ENCODE data around the gene LRP8. TPM values are rescaled to one million over a fixed set of nuclear protein-coding genes. Genes with fewer than 3 reads are reported as not detected.

The LRP8 gene
- total and polyA plus RNA-seq, 8 donors, result 0.58 to 26.8 (median 2.3) TPM

DNA sequence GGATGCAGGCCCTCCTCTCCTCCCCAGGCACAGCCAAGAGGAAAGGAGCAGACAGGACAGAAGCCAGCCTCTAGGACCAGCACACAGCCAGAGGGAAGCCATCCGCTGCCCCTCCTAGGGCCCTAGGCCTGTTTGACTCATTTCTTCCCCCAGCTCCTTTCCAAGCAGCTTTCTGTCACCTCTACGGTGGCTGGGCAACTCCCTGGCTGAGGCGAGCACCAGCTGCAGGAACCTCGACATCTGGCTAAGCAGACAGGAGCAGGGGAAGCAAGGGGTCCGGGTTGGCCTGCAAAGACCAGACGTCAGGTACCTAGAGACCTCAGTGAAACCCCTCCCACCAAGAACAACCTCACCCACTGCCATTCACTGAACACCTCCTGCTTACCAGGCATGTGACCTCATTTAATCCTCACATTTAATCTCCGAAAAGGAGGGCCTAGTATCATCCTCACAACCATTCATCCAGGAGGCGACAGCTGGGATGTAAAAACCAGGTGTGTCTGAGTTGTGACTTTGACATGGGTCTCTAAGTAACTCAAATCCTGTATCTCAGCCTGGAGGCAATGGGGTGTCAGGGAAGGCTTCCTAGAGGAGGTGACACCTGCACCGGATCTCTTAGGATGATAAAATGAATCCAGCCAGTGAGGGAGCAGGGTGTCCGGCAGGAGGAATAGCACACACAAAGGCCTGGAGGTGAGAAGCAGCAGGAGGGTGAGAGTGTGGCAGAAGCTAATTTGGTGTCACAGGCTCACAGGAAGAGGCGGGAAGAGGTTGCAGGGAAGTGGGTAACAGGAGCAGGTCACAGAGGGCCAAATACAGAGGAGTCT lies 5.9 kb downstream of the LRP8 start:
- H3K27me3 ChIP-seq, result no peaks in the 10 kb centered on the region
- no peaks in the 10 kb centered on the region for H3K36me3 ChIP-seq
- DNase-seq, result no peak
- H3K27ac ChIP-seq, result no peak overlapping the region
- peaks cover 18 to 27% (median 24%) of the 10 kb centered on the region in 4 donors for H3K4me1 ChIP-seq
- TF ChIP-seq POLR2AphosphoS5 (IDR thresholded peaks at IDR 0.05), result no peak
- TF ChIP-seq, protein P1, sequence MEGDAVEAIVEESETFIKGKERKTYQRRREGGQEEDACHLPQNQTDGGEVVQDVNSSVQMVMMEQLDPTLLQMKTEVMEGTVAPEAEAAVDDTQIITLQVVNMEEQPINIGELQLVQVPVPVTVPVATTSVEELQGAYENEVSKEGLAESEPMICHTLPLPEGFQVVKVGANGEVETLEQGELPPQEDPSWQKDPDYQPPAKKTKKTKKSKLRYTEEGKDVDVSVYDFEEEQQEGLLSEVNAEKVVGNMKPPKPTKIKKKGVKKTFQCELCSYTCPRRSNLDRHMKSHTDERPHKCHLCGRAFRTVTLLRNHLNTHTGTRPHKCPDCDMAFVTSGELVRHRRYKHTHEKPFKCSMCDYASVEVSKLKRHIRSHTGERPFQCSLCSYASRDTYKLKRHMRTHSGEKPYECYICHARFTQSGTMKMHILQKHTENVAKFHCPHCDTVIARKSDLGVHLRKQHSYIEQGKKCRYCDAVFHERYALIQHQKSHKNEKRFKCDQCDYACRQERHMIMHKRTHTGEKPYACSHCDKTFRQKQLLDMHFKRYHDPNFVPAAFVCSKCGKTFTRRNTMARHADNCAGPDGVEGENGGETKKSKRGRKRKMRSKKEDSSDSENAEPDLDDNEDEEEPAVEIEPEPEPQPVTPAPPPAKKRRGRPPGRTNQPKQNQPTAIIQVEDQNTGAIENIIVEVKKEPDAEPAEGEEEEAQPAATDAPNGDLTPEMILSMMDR (IDR thresholded peaks at IDR 0.05), result no peak
- TF ChIP-seq EP300 (IDR thresholded peaks at IDR 0.05), result no peak
- no peak for TF ChIP-seq POLR2A (IDR thresholded peaks at IDR 0.05)
- H3K9me3 ChIP-seq, result no peaks in the 10 kb centered on the region
- 84 to 93% (median 91%) methylated on average over 10 to 11 of the region's 11 CpGs for WGBS, 5 donors
- no peak overlapping the region for H3K4me3 ChIP-seq
- intact Hi-C loops (cut with DNase I; ENCODE audit: low total_unique reads), result no loop called here

DNA sequence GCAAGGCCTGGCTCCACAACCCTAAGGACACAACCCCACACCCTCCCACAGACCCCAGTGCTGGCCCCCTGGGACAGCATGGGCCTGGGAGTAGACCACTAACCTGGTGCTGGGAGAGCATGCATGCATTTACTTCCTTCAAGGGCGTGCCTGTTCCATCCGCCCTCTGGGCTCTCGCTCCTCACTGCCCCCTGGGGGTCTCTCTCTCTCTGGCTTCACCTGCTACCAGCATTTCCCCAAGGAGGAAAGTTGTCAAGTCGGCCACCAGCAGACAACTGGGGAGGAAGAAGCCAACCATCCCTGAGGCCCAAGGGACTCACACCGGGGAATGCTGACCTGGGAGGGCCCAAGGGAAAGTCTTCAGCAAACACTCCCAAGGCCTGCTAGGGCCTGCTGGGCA lies 6.5 kb downstream of the LRP8 start:
- H3K36me3 ChIP-seq, result no peaks in the 10 kb centered on the region
- H3K27ac ChIP-seq, result no peak overlapping the region
- no peak for DNase-seq
- no peaks in the 10 kb centered on the region for H3K9me3 ChIP-seq
- WGBS, 5 donors, result 75 to 94% (median 88%) methylated on average over 5 of the region's 5 CpGs
- H3K4me1 ChIP-seq, result peaks cover 13 to 21% (median 18%) of the 10 kb centered on the region in 4 donors
- intact Hi-C loops (cut with DNase I; ENCODE audit: low total_unique reads), result no loop called here
- TF ChIP-seq POLR2AphosphoS5 (IDR thresholded peaks at IDR 0.05) (no peak), POLR2A (IDR thresholded peaks at IDR 0.05) (no peak), EP300 (IDR thresholded peaks at IDR 0.05) (no peak)
- TF ChIP-seq, protein P1 (IDR thresholded peaks at IDR 0.05), result no peak
- H3K27me3 ChIP-seq, result no peaks in the 10 kb centered on the region
- H3K4me3 ChIP-seq, result no peak overlapping the region

DNA sequence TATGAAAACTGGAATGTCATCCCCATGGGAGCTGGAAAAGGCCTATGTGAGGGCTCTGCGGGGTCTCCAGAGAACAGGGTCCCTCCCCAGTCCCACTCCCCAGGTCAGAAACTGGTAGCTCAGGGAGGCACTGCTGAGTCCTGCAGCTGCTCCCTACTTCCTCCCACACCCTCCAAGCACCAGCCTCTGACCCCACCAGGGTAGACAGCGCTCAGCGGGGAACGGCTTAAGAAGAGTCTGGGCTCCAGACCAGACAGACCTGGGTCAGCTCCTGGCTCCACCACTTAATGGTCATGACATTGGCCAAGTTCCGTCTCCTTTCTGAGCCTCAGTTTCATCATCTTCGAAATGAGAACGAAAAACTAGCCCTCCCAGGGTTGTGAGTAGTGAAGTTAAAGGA lies 7.2 kb downstream of the LRP8 start:
- Histone ChIP-seq H3K27me3 (no peaks in the 10 kb centered on the region), H3K36me3 (no peaks in the 10 kb centered on the region), H3K9me3 (no peaks in the 10 kb centered on the region), H3K4me1 (peaks cover 10 to 14% (median 13%) of the 10 kb centered on the region in 4 donors), H3K4me3 (no peak overlapping the region), H3K27ac (no peak overlapping the region)
- DNase-seq, result no peak
- no peak for TF ChIP-seq POLR2A (IDR thresholded peaks at IDR 0.05)
- TF ChIP-seq EP300 (IDR thresholded peaks at IDR 0.05), result no peak
- TF ChIP-seq, protein P1 (IDR thresholded peaks at IDR 0.05), result no peak
- no peak for TF ChIP-seq POLR2AphosphoS5 (IDR thresholded peaks at IDR 0.05)
- WGBS, 5 donors, result 94 to 98% (median 98%) methylated on average over 7 of the region's 7 CpGs
- intact Hi-C loops (cut with DNase I; ENCODE audit: low total_unique reads), result no loop called here

DNA sequence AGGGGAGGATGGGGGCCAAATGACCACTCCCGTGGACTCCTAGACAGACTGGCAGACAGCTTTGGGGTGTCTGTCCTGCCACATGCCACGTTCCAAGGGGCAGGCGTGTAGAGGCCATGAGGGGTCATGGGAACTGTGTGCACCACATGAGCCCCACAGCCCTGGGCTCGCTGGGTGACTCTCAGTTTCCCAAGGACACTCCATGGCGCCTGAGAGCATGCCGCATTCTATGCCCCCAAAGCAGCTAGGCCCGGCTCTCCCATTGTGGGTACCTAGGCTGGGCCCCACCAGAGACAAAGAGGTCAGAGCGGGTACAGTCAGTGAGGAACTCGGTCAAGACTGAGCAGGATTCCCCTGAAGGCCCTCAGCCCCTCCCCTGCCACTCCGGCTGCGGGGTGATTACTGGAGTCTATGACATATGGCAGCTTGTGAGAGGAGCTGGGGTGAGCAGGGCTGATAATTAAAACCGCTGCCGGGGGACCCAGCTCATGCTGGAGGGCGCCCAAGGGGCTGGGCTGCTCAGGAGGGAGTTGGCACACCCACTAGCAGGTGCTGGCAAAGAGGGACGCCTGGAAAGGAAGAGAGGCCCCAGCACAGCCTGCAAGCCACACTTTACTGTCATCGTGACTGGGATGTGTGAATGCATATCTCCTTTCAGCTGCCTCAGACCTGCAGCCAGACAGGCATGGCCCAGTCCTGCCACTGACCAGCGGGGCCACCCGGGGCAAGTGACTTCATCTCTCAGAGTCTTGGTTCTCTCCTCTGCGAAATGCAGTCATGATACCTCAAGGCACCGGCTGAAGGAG lies 8.4 kb downstream of the LRP8 start:
- Histone ChIP-seq H3K4me1 (peaks cover 0 to 7% (median 3%) of the 10 kb centered on the region in 4 donors), H3K36me3 (no peaks in the 10 kb centered on the region), H3K27me3 (no peaks in the 10 kb centered on the region), H3K27ac (no peak overlapping the region), H3K4me3 (no peak overlapping the region), H3K9me3 (no peaks in the 10 kb centered on the region)
- DNase-seq, result no peak
- intact Hi-C loops (cut with DNase I; ENCODE audit: low total_unique reads), result no loop called here
- 84 to 98% (median 92%) methylated on average over 14 to 20 of the region's 20 CpGs for WGBS, 5 donors
- TF ChIP-seq POLR2AphosphoS5 (IDR thresholded peaks at IDR 0.05) (no peak), EP300 (IDR thresholded peaks at IDR 0.05) (no peak), POLR2A (IDR thresholded peaks at IDR 0.05) (no peak)
- TF ChIP-seq, protein P1 (IDR thresholded peaks at IDR 0.05), result no peak

Measured in stomach (tissue), 9 donors.